Ovary (tissue), 3 donors: ENCODE measurements around the gene COBL.

Experiments used
- CTCF ChIP-seq, 3 donors: fragments of 450-650 bp in 2 of 3; fragments of 200-600 bp in 1 of 3; IDR thresholded peaks; one replicate each; pipeline versions ENCODE4 v1.5.1 to v1.8.0; 2016 to 2022; ENCODE audit warnings: antibody characterized with exemption in 3 of 3, mild to moderate bottlenecking in 1 of 3
- EP300 ChIP-seq: sonication (generic); formaldehyde crosslinking; IDR thresholded peaks from one replicate; pipeline ENCODE4 v1.6.1; 2017; ENCODE audit warnings: antibody characterized with exemption
- POLR2A ChIP-seq: fragments of 450-650 bp; IDR thresholded peaks from one replicate; pipeline ENCODE4 v1.6.1; 2017; ENCODE audit warnings: antibody characterized with exemption, mild to moderate bottlenecking, moderate library complexity
- donor health status: DM: no; HTN: no; CAD: no.

GRCh38 chr7:51268859-51269258 is 47.8 kb downstream of the COBL start:
- TF ChIP-seq EP300 (no peak), CTCF (IDR thresholded peaks at IDR 0.05) (no peak), POLR2A (no peak)
